ENCODE measurements around the gene SUN1. TPM values are rescaled to one million over a fixed set of nuclear protein-coding genes. Genes with fewer than 3 reads are reported as not detected.

SUN1 gene
- polyA plus RNA-seq, 1 of the 3 experiments (the other 2 are of a cell fraction), result 369 TPM

DNA sequence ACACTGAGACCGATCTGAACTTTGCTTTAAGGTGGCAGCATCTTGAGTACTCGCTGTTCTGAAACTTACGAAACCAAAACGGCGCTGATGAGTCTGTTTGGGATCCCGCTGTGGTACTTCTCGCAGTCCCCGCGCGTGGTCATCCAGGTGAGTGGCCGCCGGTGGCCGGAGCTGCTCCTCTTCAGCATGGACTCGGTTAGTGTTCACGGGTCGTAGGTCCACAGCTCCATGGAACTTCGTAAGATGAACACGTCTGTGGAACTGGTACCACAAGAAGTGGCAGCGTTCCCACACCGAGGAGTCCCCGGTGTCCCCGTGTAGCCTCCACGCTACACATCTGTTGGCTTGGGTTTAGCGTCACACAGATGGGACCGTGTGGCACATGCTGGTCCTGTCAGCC is 33.6 kb downstream of the SUN1 start:
- Histone ChIP-seq H3K4me1 (ENCODE audit: control insufficient read depth in 1 of 2, insufficient read depth in 2 of 2, low read depth in 1 of 2, low read length in 1 of 2) (peaks cover 0 to 32% of the 10 kb centered on the region in 2 experiments; a peak in 1 of 4 replicates), H3F3A (replicated peaks; ENCODE audit: insufficient read depth) (peaks cover 1% of the 10 kb centered on the region), H3K9me3 (no peaks in the 10 kb centered on the region), H3K27ac (ENCODE audit: low read depth in 2 of 2, low read length in 1 of 2) (no peak overlapping the region), H3K9ac (no peak overlapping the region), H3K4me2 (no peak overlapping the region), H3K36me3 (replicated peaks in 1 of 2; ENCODE audit: control insufficient read depth in 1 of 2, insufficient read depth in 2 of 2, low read length in 1 of 2) (peaks cover 54 to 66% of the 10 kb centered on the region in 2 experiments), H2AFZ (ENCODE audit: low read depth) (no peak overlapping the region), H3K27me3 (ENCODE audit: insufficient read depth) (no peaks in the 10 kb centered on the region), H4K20me1 (ENCODE audit: insufficient read depth) (no peaks in the 10 kb centered on the region), H3K4me3 (ENCODE audit: low read depth in 2 of 2, low read length in 1 of 2) (no peak overlapping the region), H3K9me2 (no peaks in the 10 kb centered on the region), H3K79me2 (ENCODE audit: insufficient read depth) (0 out of 2 replicates have a peak, but pooled peaks cover 5% of the 10 kb centered on the region)
- 95% methylated on average over 21 of the region's 25 CpGs for WGBS (ENCODE audit: low lambda C conversion rate)
- CTCF ChIA-PET, result interaction anchor here (0.6 to 1.3 kb wide), 2 partner anchors 30 to 93 kb away, joined by 3 read pairs; no protein-coding TSS in a partner anchor
- no peak for DNase-seq
- POLR2A ChIA-PET, result no interaction called here
- TF ChIP-seq POLR2AphosphoS5 (IDR thresholded peaks at IDR 0.05; ENCODE audit: low read depth, low read length), result no peak
- no peak for TF ChIP-seq TCF12 (IDR thresholded peaks at IDR 0.05)
- no peak for TF ChIP-seq TAF1 (IDR thresholded peaks at IDR 0.05; ENCODE audit: borderline replicate concordance, low read depth, low read length)
- no peak for TF ChIP-seq RAD21 (IDR thresholded peaks at IDR 0.05; ENCODE audit: low read length)
- TF ChIP-seq EZH2phosphoT487 (IDR thresholded peaks at IDR 0.05; ENCODE audit: borderline replicate concordance, low read depth), result no peak
- no peak for TF ChIP-seq ELF1 (IDR thresholded peaks at IDR 0.05)
- TF ChIP-seq, protein P1, sequence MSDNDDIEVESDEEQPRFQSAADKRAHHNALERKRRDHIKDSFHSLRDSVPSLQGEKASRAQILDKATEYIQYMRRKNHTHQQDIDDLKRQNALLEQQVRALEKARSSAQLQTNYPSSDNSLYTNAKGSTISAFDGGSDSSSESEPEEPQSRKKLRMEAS (IDR thresholded peaks at IDR 0.05; ENCODE audit: low read depth), result no peak
- no peak for TF ChIP-seq YY1 (IDR thresholded peaks at IDR 0.05; ENCODE audit: low read depth)
- TF ChIP-seq, protein P2, sequence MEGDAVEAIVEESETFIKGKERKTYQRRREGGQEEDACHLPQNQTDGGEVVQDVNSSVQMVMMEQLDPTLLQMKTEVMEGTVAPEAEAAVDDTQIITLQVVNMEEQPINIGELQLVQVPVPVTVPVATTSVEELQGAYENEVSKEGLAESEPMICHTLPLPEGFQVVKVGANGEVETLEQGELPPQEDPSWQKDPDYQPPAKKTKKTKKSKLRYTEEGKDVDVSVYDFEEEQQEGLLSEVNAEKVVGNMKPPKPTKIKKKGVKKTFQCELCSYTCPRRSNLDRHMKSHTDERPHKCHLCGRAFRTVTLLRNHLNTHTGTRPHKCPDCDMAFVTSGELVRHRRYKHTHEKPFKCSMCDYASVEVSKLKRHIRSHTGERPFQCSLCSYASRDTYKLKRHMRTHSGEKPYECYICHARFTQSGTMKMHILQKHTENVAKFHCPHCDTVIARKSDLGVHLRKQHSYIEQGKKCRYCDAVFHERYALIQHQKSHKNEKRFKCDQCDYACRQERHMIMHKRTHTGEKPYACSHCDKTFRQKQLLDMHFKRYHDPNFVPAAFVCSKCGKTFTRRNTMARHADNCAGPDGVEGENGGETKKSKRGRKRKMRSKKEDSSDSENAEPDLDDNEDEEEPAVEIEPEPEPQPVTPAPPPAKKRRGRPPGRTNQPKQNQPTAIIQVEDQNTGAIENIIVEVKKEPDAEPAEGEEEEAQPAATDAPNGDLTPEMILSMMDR (IDR thresholded peaks at IDR 0.05), result no peak
- no peak for TF ChIP-seq TEAD4 (IDR thresholded peaks at IDR 0.05; ENCODE audit: borderline replicate concordance, insufficient read depth)
- TF ChIP-seq FOSL2 (IDR thresholded peaks at IDR 0.05; ENCODE audit: borderline replicate concordance, low read depth), result no peak
- TF ChIP-seq CHD2 (IDR thresholded peaks at IDR 0.05; ENCODE audit: low read length, partially characterized antibody), result no peak
- no peak for TF ChIP-seq MEF2A (IDR thresholded peaks at IDR 0.05; ENCODE audit: borderline replicate concordance, low read depth)
- TF ChIP-seq, protein P3, sequence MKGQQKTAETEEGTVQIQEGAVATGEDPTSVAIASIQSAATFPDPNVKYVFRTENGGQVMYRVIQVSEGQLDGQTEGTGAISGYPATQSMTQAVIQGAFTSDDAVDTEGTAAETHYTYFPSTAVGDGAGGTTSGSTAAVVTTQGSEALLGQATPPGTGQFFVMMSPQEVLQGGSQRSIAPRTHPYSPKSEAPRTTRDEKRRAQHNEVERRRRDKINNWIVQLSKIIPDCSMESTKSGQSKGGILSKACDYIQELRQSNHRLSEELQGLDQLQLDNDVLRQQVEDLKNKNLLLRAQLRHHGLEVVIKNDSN (IDR thresholded peaks at IDR 0.05; ENCODE audit: borderline replicate concordance, low read depth), result no peak
- TF ChIP-seq RFX5 (IDR thresholded peaks at IDR 0.05; ENCODE audit: low read length), result no peak
- no peak for TF ChIP-seq MXI1 (IDR thresholded peaks at IDR 0.05; ENCODE audit: low read depth, low read length)
- TF ChIP-seq FOXM1 (IDR thresholded peaks at IDR 0.05; ENCODE audit: low read depth), result no peak
